ENCODE measurements around the gene KCNMA1.

Gene KCNMA1

DNA sequence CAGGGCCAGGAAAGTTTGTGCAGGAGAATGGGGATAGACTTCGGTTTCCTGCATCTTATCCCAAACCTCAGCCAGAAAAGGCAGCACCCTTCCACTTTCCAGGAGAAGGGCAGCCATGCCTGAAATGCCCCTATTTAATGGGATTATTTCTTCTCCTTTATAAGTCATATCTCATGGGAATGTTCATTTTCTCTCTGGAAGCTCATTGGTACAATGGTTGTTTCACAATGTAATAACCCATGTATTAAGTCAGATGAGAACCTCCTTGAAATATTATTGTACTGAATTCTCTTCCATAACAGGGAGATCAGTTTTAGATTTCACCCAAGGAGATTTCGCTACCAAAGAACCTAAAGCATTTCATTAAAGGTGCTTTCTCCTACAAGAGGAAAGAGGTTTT lies 457.5 kb downstream of the KCNMA1 start:
- TF ChIP-seq, protein P1, sequence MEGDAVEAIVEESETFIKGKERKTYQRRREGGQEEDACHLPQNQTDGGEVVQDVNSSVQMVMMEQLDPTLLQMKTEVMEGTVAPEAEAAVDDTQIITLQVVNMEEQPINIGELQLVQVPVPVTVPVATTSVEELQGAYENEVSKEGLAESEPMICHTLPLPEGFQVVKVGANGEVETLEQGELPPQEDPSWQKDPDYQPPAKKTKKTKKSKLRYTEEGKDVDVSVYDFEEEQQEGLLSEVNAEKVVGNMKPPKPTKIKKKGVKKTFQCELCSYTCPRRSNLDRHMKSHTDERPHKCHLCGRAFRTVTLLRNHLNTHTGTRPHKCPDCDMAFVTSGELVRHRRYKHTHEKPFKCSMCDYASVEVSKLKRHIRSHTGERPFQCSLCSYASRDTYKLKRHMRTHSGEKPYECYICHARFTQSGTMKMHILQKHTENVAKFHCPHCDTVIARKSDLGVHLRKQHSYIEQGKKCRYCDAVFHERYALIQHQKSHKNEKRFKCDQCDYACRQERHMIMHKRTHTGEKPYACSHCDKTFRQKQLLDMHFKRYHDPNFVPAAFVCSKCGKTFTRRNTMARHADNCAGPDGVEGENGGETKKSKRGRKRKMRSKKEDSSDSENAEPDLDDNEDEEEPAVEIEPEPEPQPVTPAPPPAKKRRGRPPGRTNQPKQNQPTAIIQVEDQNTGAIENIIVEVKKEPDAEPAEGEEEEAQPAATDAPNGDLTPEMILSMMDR (IDR thresholded peaks at IDR 0.05), result no peak
- H3K4me1 ChIP-seq (ENCODE audit: control insufficient read depth in 1 of 2, insufficient read depth in 1 of 2, low read depth in 1 of 2, low read length in 1 of 2), result no peaks in the 10 kb centered on the region
- peaks cover 21% of the 10 kb centered on the region for H3K27me3 ChIP-seq
- H3K4me3 ChIP-seq (ENCODE audit: low read depth in 1 of 2, low read length in 1 of 2), result no peak overlapping the region
- H3K36me3 ChIP-seq, result no peaks in the 10 kb centered on the region
- no peaks in the 10 kb centered on the region for H3K9me3 ChIP-seq
- H3K27ac ChIP-seq, result no peak overlapping the region

DNA sequence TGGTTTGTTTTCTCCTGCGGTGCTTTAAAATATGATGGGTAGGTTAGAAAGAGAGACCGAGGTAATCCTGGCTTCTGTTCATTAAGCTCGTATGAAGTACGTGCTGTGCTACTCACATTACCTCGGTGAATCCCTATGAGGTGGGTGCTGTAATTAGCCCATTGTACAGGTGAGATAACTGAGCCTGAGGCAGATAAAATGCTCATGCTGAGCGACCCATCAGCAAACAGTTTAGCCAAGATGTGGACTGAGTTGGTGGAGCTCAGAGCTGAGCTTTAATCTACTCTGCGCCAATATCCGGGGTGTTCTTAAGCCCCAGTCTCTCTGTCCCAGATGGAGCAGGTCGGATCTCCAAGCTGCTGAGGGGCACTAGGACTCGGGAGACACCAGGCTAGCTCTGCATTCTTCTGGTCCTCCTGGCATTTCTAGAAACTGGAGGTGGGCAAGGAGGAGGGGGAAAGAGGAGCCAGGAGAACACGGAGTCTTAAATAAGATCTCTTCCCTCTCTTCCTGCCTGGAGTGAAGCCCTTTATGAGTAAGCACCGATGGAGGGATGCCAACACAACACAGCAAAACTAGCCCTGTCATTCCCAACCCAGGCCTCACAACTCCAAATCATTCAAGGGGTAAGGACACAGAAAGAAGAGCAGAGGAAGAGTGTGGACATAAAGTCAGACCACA lies 458.5 kb downstream of the KCNMA1 start:
- TF ChIP-seq, protein P1 (IDR thresholded peaks at IDR 0.05), result no peak
- no peaks in the 10 kb centered on the region for H3K9me3 ChIP-seq
- peaks cover 21% of the 10 kb centered on the region for H3K27me3 ChIP-seq
- no peak overlapping the region for H3K4me3 ChIP-seq (ENCODE audit: low read depth in 1 of 2, low read length in 1 of 2)
- H3K36me3 ChIP-seq, result no peaks in the 10 kb centered on the region
- no peak overlapping the region for H3K27ac ChIP-seq
- no peaks in the 10 kb centered on the region for H3K4me1 ChIP-seq (ENCODE audit: control insufficient read depth in 1 of 2, insufficient read depth in 1 of 2, low read depth in 1 of 2, low read length in 1 of 2)

DNA sequence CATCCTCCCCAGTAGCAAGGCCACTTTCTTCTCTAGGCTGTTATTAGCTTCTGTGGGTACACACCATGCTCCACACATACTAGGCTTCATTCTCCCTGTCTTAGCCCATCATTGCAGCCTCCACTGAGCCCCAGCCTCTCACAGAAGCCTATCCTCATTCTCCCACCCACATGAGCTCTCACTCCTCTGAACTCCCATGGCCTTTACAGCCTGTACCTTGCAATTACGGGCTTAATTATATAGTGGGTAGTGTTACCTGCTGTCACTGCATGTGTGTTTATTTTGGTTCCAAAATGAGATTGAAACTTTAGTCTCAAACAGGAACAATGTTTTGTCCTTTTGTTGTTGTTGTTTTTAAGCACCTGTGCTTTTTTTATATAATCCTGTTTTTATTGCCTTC lies 460.0 kb downstream of the KCNMA1 start:
- Histone ChIP-seq H3K9me3 (no peaks in the 10 kb centered on the region), H3K4me1 (ENCODE audit: control insufficient read depth in 1 of 2, insufficient read depth in 1 of 2, low read depth in 1 of 2, low read length in 1 of 2) (no peaks in the 10 kb centered on the region), H3K27ac (no peak overlapping the region), H3K36me3 (no peaks in the 10 kb centered on the region), H3K4me3 (ENCODE audit: low read depth in 1 of 2, low read length in 1 of 2) (no peak overlapping the region), H3K27me3 (peaks cover 25% of the 10 kb centered on the region)
- TF ChIP-seq, protein P1 (IDR thresholded peaks at IDR 0.05), result no peak

DNA sequence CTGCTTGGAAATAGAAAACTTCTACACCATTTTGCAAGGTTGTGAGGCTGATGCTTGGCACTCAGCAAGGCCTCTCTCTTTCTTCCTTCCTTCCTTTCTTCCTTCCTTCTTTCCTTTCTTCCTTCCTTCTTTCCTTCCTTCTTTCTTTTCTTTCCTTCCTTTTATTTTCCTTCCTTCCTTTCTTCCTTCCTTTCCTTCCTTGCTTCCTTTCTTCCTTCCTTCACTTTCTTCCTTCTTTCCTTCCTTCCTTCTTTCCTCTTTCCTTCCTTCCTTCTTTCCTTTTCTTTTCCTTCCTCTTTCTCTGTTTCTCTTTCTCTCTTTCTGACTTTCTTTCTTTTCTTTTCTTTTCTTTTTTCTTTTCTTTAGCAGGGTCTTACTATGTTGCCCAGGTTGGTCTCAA lies 460.4 kb downstream of the KCNMA1 start:
- Histone ChIP-seq H3K27ac (no peak overlapping the region), H3K36me3 (no peaks in the 10 kb centered on the region), H3K4me1 (ENCODE audit: control insufficient read depth in 1 of 2, insufficient read depth in 1 of 2, low read depth in 1 of 2, low read length in 1 of 2) (no peaks in the 10 kb centered on the region), H3K4me3 (ENCODE audit: low read depth in 1 of 2, low read length in 1 of 2) (no peak overlapping the region), H3K27me3 (peaks cover 27% of the 10 kb centered on the region), H3K9me3 (no peaks in the 10 kb centered on the region)
- TF ChIP-seq, protein P1 (IDR thresholded peaks at IDR 0.05), result no peak

DNA sequence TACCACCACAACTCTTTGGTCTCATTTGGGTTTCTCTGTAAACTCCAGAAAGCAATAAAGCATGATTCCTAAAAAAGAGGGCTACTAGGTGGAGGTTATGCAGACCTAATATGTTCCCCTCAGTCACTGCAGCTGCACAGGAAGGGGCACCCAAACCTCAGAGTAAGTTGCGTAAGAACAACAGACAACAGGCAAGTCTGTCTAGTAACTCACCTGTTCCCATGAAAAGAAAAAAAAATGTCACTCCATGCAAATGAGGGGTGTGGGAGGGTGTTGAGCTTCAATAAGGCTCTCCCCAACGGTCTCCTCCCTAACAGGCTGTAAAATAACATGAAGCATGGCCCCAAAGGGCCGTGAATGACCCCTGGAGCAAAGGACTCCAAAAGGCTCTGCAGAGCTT lies 461.4 kb downstream of the KCNMA1 start:
- Histone ChIP-seq H3K36me3 (no peaks in the 10 kb centered on the region), H3K4me3 (ENCODE audit: low read depth in 1 of 2, low read length in 1 of 2) (no peak overlapping the region), H3K27ac (no peak overlapping the region), H3K27me3 (peaks cover 35% of the 10 kb centered on the region), H3K9me3 (no peaks in the 10 kb centered on the region), H3K4me1 (ENCODE audit: control insufficient read depth in 1 of 2, insufficient read depth in 1 of 2, low read depth in 1 of 2, low read length in 1 of 2) (no peaks in the 10 kb centered on the region)
- TF ChIP-seq, protein P1 (IDR thresholded peaks at IDR 0.05), result no peak
